HG03139 (cell line): ENCODE data around the gene TGM1.
"Not testable (repeated sequence)": the region's sequence is repeated elsewhere in the genome, so short reads cannot be mapped to it uniquely, and the experiment has no call there.

Source experiments
- ATAC-seq: cut with Tn5 transposase; IDR thresholded peaks from one replicate; pipeline ENCODE4 v1.9.1; 2021; ENCODE audit not compliant: unreplicated experiment

The TGM1 gene

GRCh38 chr14:24234095-24235005, 28.6 kb downstream of the TGM1 start:
- ATAC-seq = no peak

GRCh38 chr14:24233538-24233866, 29.5 kb downstream of the TGM1 start:
- no peak for ATAC-seq

GRCh38 chr14:24232645-24233537, 30.1 kb downstream of the TGM1 start, which contains the start of gene GMPR2:
TSS of gene GMPR2 (plus strand) at chr14:24232929. CDS start at chr14:24233254, 325 bp downstream.
- ATAC-seq = peak; percentile 39

GRCh38 chr14:24232121-24232644, 30.8 kb downstream of the TGM1 start, which contains the start of gene NEDD8:
TSS of gene NEDD8 (minus strand) at chr14:24232367. CDS start at chr14:24232267, 100 bp downstream.
- peak; percentile 63 for ATAC-seq

- ATAC-seq = no peak
These were observed 31.5 kb downstream of the TGM1 start for GRCh38 chr14:24231263-24232120.

- ATAC-seq = no peak
These were observed 34.1 kb downstream of the TGM1 start for GRCh38 chr14:24228902-24229301.

- ATAC-seq = no peak
These were observed 36.5 kb downstream of the TGM1 start for GRCh38 chr14:24226473-24226872.

- ATAC-seq = no peak
These were observed 38.3 kb downstream of the TGM1 start for GRCh38 chr14:24224618-24225071.

GRCh38 chr14:24222987-24223386, 40.0 kb downstream of the TGM1 start:
- not testable (repeated sequence) for ATAC-seq

- no peak for ATAC-seq
These were observed 43.5 kb downstream of the TGM1 start for GRCh38 chr14:24219521-24219920.

- ATAC-seq = no peak
These were observed 43.9 kb downstream of the TGM1 start for GRCh38 chr14:24219080-24219479.

GRCh38 chr14:24216876-24217275, 46.1 kb downstream of the TGM1 start:
- not testable (repeated sequence) for ATAC-seq

- ATAC-seq = no peak
These were observed 46.7 kb downstream of the TGM1 start for GRCh38 chr14:24216345-24216699.

GRCh38 chr14:24215495-24216344, 47.3 kb downstream of the TGM1 start, which contains the start of gene MDP1:
TSS of gene MDP1 (minus strand) at chr14:24216066. CDS start at chr14:24215955, 111 bp downstream.
- peak; percentile 62 for ATAC-seq

- ATAC-seq = no peak
These were observed 48.9 kb downstream of the TGM1 start for GRCh38 chr14:24213866-24214662.

GRCh38 chr14:24212924-24213865, 49.8 kb downstream of the TGM1 start, which contains the start of gene CHMP4A:
TSS of gene CHMP4A (minus strand) at chr14:24213488. CDS start at chr14:24213439, 49 bp downstream.
- peak; percentile 68 for ATAC-seq

GRCh38 chr14:24211311-24211710, 51.7 kb downstream of the TGM1 start:
- ATAC-seq = no peak
